Trophoblast cell (in vitro differentiated cells and primary cell): ENCODE results near the gene UQCRC1.

ENCODE experiments used
- DNase-seq, 2 donors: peaks; one replicate each; pipeline ENCODE4 v3.0.0-alpha.2; 2016
- H2AFZ ChIP-seq: 2 replicates; pipeline ENCODE4 v1.6.1; 2013; ENCODE audit warnings: low read length, moderate library complexity, mild to moderate bottlenecking; ENCODE audit not compliant: insufficient read depth, poor library complexity
- H2AK5ac ChIP-seq: 2 replicates; pipeline ENCODE4 v1.6.1; 2013; ENCODE audit warnings: mild to moderate bottlenecking, low read length
- H2BK120ac ChIP-seq: 2 replicates; pipeline ENCODE4 v1.6.1; 2013; ENCODE audit warnings: low read length, mild to moderate bottlenecking, moderate library complexity; ENCODE audit not compliant: insufficient read depth, poor library complexity
- H2BK12ac ChIP-seq: 2 replicates; pipeline ENCODE4 v1.6.1; 2013; ENCODE audit warnings: mild to moderate bottlenecking, low read length, moderate library complexity
- H2BK5ac ChIP-seq: 2 replicates; pipeline ENCODE4 v1.6.1; 2013; ENCODE audit warnings: low read length, low read depth, moderate library complexity, mild to moderate bottlenecking; ENCODE audit not compliant: poor library complexity
- H3K14ac ChIP-seq: 2 replicates; pipeline ENCODE4 v1.6.1; 2013; ENCODE audit warnings: mild to moderate bottlenecking, low read length
- H3K18ac ChIP-seq: 2 replicates; pipeline ENCODE4 v1.6.1; 2013; ENCODE audit warnings: mild to moderate bottlenecking, low read length
- H3K23ac ChIP-seq: 2 replicates; pipeline ENCODE4 v1.6.1; 2013; ENCODE audit warnings: low read length
- H3K27ac ChIP-seq: 2 replicates; pipeline ENCODE4 v1.5.1; 2013; ENCODE audit warnings: low read depth, mild to moderate bottlenecking, inconsistent platforms, low read length, moderate library complexity
- H3K27me3 ChIP-seq: 2 replicates; pipeline ENCODE4 v1.6.1; 2013; ENCODE audit warnings: inconsistent platforms, mild to moderate bottlenecking, low read length, moderate library complexity; ENCODE audit not compliant: insufficient read depth
- H3K36me3 ChIP-seq, 2 experiments: 1 replicate in 1 of 2; 2 replicates in 1 of 2; pipeline ENCODE4 v1.6.1; 2013; ENCODE audit warnings: low read length in 2 of 2, mild to moderate bottlenecking in 2 of 2, moderate library complexity in 1 of 2; ENCODE audit not compliant: insufficient read depth in 2 of 2, control insufficient read depth in 1 of 2
- H3K4ac ChIP-seq: 2 replicates; pipeline ENCODE4 v1.6.1; 2013; ENCODE audit warnings: low read depth, mild to moderate bottlenecking, low read length, moderate library complexity
- H3K4me1 ChIP-seq, 2 experiments: 1 replicate in 1 of 2; 2 replicates in 1 of 2; pipeline ENCODE4 v1.6.1; 2013; ENCODE audit warnings: low read length in 2 of 2, mild to moderate bottlenecking in 2 of 2, moderate library complexity in 1 of 2; ENCODE audit not compliant: insufficient read depth in 2 of 2, control insufficient read depth in 1 of 2
- H3K4me2 ChIP-seq: 2 replicates; pipeline ENCODE4 v1.6.1; 2013; ENCODE audit warnings: inconsistent platforms, mild to moderate bottlenecking, low read length, moderate library complexity
- H3K4me3 ChIP-seq: 2 replicates; pipeline ENCODE4 v1.5.1; 2013; ENCODE audit warnings: mild to moderate bottlenecking, low read depth, low read length, inconsistent platforms
- H3K79me1 ChIP-seq: one replicate; pipeline ENCODE4 v1.6.1; 2013; ENCODE audit warnings: low read length
- H3K79me2 ChIP-seq: 2 replicates; pipeline ENCODE4 v1.6.1; 2013; ENCODE audit warnings: low read length, mild to moderate bottlenecking; ENCODE audit not compliant: control insufficient read depth, insufficient read depth, poor library complexity
- H3K9ac ChIP-seq: 2 replicates; pipeline ENCODE4 v1.6.1; 2013; ENCODE audit warnings: mild to moderate bottlenecking, low read length
- H3K9me3 ChIP-seq: 2 replicates; pipeline ENCODE4 v1.6.1; 2013; ENCODE audit warnings: low read depth, mild to moderate bottlenecking, control low read depth, inconsistent platforms, low read length; ENCODE audit not compliant: insufficient read depth
- H4K12ac ChIP-seq: 2 replicates; pipeline ENCODE4 v1.6.1; 2013; ENCODE audit warnings: low read depth, mild to moderate bottlenecking, low read length, moderate library complexity
- H4K8ac ChIP-seq: 2 replicates; pipeline ENCODE4 v1.6.1; 2013; ENCODE audit warnings: low read depth, mild to moderate bottlenecking, low read length, moderate library complexity
- H4K91ac ChIP-seq: one replicate; pipeline ENCODE4 v1.6.1; 2013; ENCODE audit warnings: low read depth, mild to moderate bottlenecking, low read length, moderate library complexity
- WGBS: extraction: QIAGEN DNeasy Blood & Tissue Kit; methylation state at CpG from one replicate; pipeline ENCODE4 v1.1.7; 2013; ENCODE audit warnings: missing lambda C conversion rate; ENCODE audit not compliant: insufficient read length, insufficient coverage; ENCODE audit errors: extremely low coverage; 5-methylcytosine and 5-hydroxymethylcytosine counted together

The UQCRC1 gene

GRCh38 chr3:48635222-48636021 lies 26.0 kb upstream of the UQCRC1 start, which contains the start of gene SLC26A6:
TSS of gene SLC26A6 (minus strand) at chr3:48635461. CDS start at chr3:48635393, 68 bp downstream.
- DNase-seq, result peak; percentile 95 to 98

DNA sequence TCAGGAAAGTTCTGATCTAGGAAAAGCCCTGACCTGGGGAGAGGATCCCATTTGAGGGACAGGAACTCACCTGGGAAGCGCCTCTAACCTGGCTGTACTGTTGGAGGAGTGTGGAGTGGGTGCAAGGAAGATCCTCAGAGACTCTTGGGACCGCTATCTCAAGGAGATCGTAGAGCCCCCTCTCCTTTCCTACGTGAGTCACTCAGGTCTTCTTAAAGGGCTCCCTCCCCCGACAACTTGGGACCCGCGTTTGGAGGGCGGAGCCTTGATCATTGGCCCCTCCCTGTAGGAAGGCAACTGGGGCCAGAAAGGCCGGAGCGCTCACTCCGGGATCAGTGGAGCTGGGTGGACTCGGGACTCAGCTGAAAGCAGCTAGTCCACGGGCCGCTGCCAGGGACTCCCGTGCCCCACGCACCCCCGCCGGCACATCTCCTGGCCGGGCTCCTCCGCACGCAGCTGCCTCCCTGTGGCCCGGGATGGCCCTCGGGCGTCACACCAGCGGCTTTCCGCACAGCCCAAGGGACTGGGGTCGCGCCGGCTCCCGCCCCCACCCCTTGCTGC lies 25.3 kb upstream of the UQCRC1 start:
- peaks cover 5 to 17% of the 10 kb centered on the region in 2 experiments for H3K4me1 ChIP-seq
- H3K4me3 ChIP-seq, result peak overlapping the region; percentile 88
- peak overlapping the region; percentile 66 for H3K4ac ChIP-seq
- H2AFZ ChIP-seq, result peak overlapping the region; percentile 77
- peak overlapping the region; percentile 38 for H4K8ac ChIP-seq
- H3K18ac ChIP-seq, result peak overlapping the region; percentile 85
- peak overlapping the region; percentile 74 for H4K91ac ChIP-seq
- peak overlapping the region; percentile 67 for H2AK5ac ChIP-seq
- H2BK12ac ChIP-seq, result peak overlapping the region; percentile 62
- H4K12ac ChIP-seq, result peak overlapping the region; percentile 66
- peak; percentile 15 to 46 for DNase-seq
- H3K79me1 ChIP-seq, result peaks cover 9% of the 10 kb centered on the region
- H3K36me3 ChIP-seq, result peaks cover 38 to 42% of the 10 kb centered on the region in 2 experiments
- peak overlapping the region; percentile 80 for H3K9ac ChIP-seq
- WGBS, result no CpG with 5 or more reads among the region's 30 CpGs
- H3K79me2 ChIP-seq, result peaks cover 8% of the 10 kb centered on the region
- H3K14ac ChIP-seq, result peak overlapping the region; percentile 93
- no peaks in the 10 kb centered on the region for H3K27me3 ChIP-seq
- peak overlapping the region; percentile 61 for H3K27ac ChIP-seq
- peaks cover 4% of the 10 kb centered on the region for H3K9me3 ChIP-seq
- H3K4me2 ChIP-seq, result peak overlapping the region; percentile 92
- no peak overlapping the region for H3K23ac ChIP-seq
- peak overlapping the region; percentile 79 for H2BK120ac ChIP-seq
- peak overlapping the region; percentile 34 for H2BK5ac ChIP-seq

More at GRCh38 chr3:48635222-48636021, 26.0 kb upstream of the UQCRC1 start, which contains the start of gene SLC26A6:
- peak within 1 kb of the TSS; percentile 93 for H3K14ac ChIP-seq
- peaks cover 31 to 38% of the 10 kb centered on the region in 2 experiments for H3K36me3 ChIP-seq
- H2AFZ ChIP-seq, result peak within 1 kb of the TSS; percentile 78
- H3K18ac ChIP-seq, result peak within 1 kb of the TSS; percentile 85
- peak within 1 kb of the TSS; percentile 74 for H4K91ac ChIP-seq
- H3K23ac ChIP-seq, result no peak within 1 kb of the TSS
- H3K4me2 ChIP-seq, result peak within 1 kb of the TSS; percentile 92
- peak within 1 kb of the TSS; percentile 79 for H2BK120ac ChIP-seq
- H2BK5ac ChIP-seq, result peak within 1 kb of the TSS; percentile 67
- peaks cover 8% of the 10 kb centered on the region for H3K79me2 ChIP-seq
- peak within 1 kb of the TSS; percentile 77 for H3K27ac ChIP-seq
- no peaks in the 10 kb centered on the region for H3K27me3 ChIP-seq
- peak within 1 kb of the TSS; percentile 88 for H3K4me3 ChIP-seq
- H4K12ac ChIP-seq, result peak within 1 kb of the TSS; percentile 66
- peak within 1 kb of the TSS; percentile 67 for H2AK5ac ChIP-seq
- H3K4me1 ChIP-seq, result peaks cover 5 to 17% of the 10 kb centered on the region in 2 experiments
- peaks cover 9% of the 10 kb centered on the region for H3K79me1 ChIP-seq
- H2BK12ac ChIP-seq, result peak within 1 kb of the TSS; percentile 62
- H3K9me3 ChIP-seq, result peaks cover 4% of the 10 kb centered on the region
- WGBS, result no CpG with 5 or more reads among the region's 68 CpGs
- H3K9ac ChIP-seq, result peak within 1 kb of the TSS; percentile 80
- peak within 1 kb of the TSS; percentile 66 for H3K4ac ChIP-seq
- H4K8ac ChIP-seq, result peak within 1 kb of the TSS; percentile 40

GRCh38 chr3:48633743-48634142 lies 24.3 kb upstream of the UQCRC1 start:
- Histone ChIP-seq H3K18ac (no peak overlapping the region), H3K4me2 (no peak overlapping the region), H3K9me3 (peaks cover 2% of the 10 kb centered on the region), H3K4ac (no peak overlapping the region), H2BK12ac (no peak overlapping the region), H3K9ac (no peak overlapping the region), H3K27ac (no peak overlapping the region), H2AFZ (no peak overlapping the region), H2BK120ac (no peak overlapping the region), H4K8ac (no peak overlapping the region), H3K27me3 (no peaks in the 10 kb centered on the region), H3K36me3 (peaks cover 42 to 46% of the 10 kb centered on the region in 2 experiments), H2AK5ac (no peak overlapping the region), H3K79me1 (peaks cover 9% of the 10 kb centered on the region), H3K4me3 (no peak overlapping the region), H4K12ac (no peak overlapping the region), H2BK5ac (no peak overlapping the region), H3K14ac (no peak overlapping the region), H3K79me2 (peaks cover 8% of the 10 kb centered on the region), H4K91ac (no peak overlapping the region), H3K23ac (no peak overlapping the region), H3K4me1 (peaks cover 5 to 17% of the 10 kb centered on the region in 2 experiments)
- DNase-seq, result no peak
- no CpG with 5 or more reads among the region's 2 CpGs for WGBS

DNA sequence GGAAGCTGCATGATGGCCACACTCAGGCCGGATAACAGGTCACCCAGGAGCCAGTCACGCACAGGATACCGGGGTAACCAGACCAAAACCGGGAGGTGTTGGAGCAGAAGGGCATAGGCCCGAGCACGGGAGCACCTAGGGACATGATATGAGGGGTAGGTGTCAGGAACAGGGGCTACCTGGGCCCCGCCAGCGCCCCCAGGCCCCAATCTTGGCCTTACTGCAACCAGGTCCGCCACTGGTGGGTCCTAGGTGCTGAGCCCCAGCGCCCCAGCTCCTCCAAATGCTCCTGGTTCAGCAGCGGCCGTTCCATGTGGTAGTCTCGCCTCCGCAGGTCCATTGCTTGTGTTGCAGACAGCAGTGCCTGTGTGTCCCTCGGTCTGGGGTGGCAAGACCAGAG lies 23.8 kb upstream of the UQCRC1 start:
- no peak overlapping the region for H2AK5ac ChIP-seq
- no peak overlapping the region for H4K91ac ChIP-seq
- H3K4ac ChIP-seq, result no peak overlapping the region
- WGBS, result no CpG with 5 or more reads among the region's 15 CpGs
- H3K4me1 ChIP-seq, result peaks cover 5 to 17% of the 10 kb centered on the region in 2 experiments
- no peak overlapping the region for H2AFZ ChIP-seq
- no peak overlapping the region for H3K23ac ChIP-seq
- H3K27me3 ChIP-seq, result no peaks in the 10 kb centered on the region
- H3K79me2 ChIP-seq, result peaks cover 8% of the 10 kb centered on the region
- no peak overlapping the region for H2BK5ac ChIP-seq
- no peak overlapping the region for H4K8ac ChIP-seq
- H3K9ac ChIP-seq, result no peak overlapping the region
- no peak overlapping the region for H2BK12ac ChIP-seq
- H3K4me2 ChIP-seq, result no peak overlapping the region
- DNase-seq, result no peak
- H3K18ac ChIP-seq, result no peak overlapping the region
- H3K9me3 ChIP-seq, result peaks cover 2% of the 10 kb centered on the region
- H3K79me1 ChIP-seq, result peaks cover 9% of the 10 kb centered on the region
- H3K27ac ChIP-seq, result no peak overlapping the region
- no peak overlapping the region for H3K14ac ChIP-seq
- H2BK120ac ChIP-seq, result no peak overlapping the region
- H3K36me3 ChIP-seq, result peaks cover 47 to 51% of the 10 kb centered on the region in 2 experiments
- no peak overlapping the region for H4K12ac ChIP-seq
- H3K4me3 ChIP-seq, result no peak overlapping the region
